Measurements from ENCODE around the gene FAF2.
"Not testable (repeated sequence)": the region's sequence is repeated elsewhere in the genome, so short reads cannot be mapped to it uniquely, and the experiment has no call there.

FAF2 gene

GRCh38 chr5:176447978-176448608 lies at the start of gene FAF2:
Gene FAF2, plus strand, starts transcription at chr5:176448385. Its CDS starts 23 bp downstream, at chr5:176448408.
- peak; percentile 97 to 99 for DNase-seq

DNA sequence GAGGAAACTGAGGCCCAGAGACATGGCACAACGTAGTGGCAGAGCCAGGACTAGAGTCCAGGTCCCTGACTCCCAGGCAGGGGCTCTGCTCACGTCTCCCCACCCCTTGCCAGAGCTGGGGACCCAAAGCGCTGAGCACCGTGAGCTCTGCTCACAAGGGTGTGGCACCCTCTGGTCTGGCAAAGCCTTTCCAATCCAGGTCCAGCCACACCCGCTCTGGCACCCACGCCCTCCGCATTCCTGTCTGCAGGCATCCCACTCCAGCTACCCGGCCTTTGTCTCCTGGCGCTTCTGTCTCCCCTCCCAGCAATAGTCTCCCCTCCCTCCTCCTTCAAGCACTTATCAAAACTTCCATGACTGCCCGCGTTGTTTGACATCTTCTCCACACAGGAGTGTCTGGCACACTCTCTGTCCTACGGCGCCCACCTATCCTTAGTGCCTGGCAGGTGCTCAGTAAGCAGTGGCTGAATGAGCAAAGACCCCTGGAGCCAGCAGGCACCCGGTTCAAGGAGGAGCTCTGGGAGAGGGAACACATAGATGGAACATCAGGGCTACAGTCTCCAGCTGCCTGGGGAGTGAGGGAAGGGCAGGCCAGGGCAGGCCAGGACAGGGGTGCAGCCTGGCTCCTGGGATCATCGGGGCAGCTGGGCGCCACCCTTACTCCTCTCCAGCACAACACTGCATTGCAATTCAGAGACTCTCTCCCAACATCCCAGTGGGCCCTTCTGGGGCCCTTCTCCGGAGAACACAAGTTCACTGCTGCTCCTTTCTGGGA lies 47.6 kb upstream of the FAF2 start:
- DNase-seq = no peak

DNA sequence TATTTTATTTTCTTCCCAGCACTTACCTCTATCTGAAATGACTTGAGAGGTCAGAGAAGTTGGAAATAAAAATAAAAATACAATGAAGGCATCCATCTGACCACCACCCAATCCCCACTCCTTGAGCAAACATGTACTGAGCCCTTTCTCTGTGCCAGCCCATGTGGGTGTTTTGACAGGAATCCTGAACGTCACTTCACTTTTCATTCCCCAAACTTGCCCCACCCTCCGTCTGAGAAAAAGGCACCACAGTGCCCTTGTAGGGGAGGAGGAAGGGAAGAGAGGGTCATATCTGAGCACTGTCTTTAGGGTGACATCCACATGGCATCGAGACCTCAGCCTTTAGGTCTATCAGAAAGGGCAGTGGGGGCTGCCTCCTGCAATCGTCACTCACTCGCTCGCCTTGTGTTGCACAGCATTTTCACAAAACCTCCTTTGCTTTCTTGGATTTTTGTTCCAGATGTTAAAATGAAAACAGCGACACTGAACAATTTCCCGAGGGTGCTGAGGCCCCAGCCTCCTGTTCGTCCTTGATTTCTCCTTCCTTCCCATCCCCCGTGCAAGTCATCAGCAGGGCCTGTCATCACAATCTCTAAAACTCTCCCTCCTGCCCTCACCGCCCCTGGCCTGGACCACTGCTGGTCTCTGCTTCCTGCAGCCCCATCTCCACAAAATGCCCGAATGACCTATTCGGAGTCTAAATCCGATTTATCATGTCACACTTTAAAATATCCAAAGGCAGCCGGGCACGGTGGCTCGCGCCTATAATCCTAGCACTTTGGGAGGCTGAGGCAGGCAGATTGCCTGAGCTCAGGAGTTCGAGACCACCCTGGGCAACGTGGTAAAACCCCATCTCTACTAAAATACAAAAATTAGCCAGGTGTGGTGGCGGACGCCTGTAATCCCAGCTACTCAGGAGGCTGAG lies 46.6 kb upstream of the FAF2 start:
- no peak for DNase-seq

GRCh38 chr5:176405656-176406435 lies 42.3 kb upstream of the FAF2 start:
- no peak for DNase-seq

GRCh38 chr5:176406436-176407052 lies 41.6 kb upstream of the FAF2 start:
- no peak for DNase-seq

GRCh38 chr5:176407456-176408251 lies 40.5 kb upstream of the FAF2 start:
- no peak for DNase-seq

GRCh38 chr5:176408252-176408573 lies 40.0 kb upstream of the FAF2 start:
- DNase-seq = not testable (repeated sequence)

- no peak for DNase-seq
These were observed 39.6 kb upstream of the FAF2 start for GRCh38 chr5:176408590-176408989.

DNA sequence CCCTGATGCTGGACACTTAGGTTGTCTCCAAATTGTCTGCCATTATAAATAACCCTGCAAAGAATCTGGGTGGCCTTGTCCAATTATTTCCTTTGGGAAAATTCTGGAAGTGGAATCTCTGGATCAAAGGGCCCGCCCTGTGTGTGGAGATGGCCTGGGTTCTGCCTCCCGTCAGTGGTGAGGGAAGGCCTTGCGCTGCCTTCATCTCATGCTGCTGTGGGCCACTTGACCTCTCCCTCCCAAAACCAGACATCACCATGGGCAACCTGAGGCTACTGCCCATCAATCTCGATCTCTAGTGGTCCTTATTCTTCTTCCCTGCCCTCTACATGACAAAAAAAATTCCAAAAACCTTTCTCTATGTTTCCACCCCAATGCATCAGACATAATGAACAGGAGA lies 38.4 kb upstream of the FAF2 start:
- DNase-seq = no peak

DNA sequence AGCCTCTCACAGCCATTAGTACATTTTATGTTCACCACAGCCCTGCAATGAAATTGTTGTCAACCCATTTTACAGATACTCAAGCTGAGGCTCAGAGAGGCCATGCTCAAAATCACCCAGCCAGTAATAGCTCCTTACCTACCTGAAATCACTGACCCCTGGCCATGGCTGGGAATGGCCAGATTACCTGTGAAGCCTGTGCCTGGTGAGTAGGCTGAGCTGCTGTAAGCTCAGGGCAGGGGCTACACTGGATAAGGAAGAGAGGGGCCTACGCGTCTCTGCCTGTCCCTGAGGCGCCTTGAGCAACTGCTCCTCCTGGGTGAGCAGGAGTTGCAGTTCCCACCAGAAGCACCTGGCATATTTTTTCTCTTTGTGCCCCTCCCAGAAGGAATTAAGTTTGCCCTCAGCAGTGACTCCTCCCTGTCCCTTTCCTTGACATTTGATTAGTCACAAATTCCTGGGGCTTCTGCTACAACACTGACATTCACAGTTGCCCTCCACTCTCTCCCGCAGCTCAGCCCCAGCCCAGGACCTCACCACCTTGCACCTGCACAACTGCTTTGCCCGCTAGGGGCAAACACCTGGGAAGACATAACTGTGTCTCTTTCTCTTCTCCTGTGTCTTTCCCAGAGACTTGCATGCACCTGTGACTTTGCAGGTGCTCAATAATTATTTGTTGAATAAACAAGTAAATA lies 37.6 kb upstream of the FAF2 start:
- DNase-seq = no peak

- no peak for DNase-seq
These were observed 35.5 kb upstream of the FAF2 start for GRCh38 chr5:176412517-176413254.

DNA sequence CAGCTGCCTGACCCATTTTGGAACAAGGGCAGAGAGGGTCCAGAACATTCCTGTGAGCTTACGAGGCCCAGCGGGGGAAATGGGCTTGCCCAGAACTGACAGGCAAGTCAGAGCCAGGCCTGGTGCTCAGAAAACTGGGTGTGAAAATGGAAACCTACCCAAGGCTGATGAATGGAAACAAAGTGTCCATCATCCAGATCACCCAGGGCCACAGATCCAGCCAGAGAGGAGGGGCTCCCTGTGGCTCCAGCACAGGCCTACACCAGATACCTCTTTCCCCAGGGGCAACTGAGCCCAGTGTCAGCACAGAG lies 35.0 kb upstream of the FAF2 start:
- no peak for DNase-seq

GRCh38 chr5:176413709-176414191 lies 34.4 kb upstream of the FAF2 start:
- no peak for DNase-seq

DNA sequence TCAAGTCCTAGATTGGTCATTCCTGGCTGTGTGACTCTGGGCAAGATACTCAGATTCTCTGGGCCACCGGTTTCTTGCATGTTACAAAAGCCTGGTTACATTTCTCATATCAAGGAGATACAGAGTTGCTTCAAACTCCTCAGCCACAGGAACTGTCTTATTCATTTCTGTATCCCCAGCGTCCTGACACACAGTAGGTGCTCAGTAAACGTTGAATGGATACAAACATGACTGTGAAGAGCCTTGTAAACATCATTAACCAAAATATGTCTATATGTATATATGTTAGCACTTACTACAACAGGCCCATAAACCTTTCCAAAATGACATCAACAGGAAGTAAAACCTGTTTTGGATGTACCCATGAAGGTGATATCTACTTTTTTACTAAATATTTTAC lies 33.5 kb upstream of the FAF2 start:
- DNase-seq = no peak

DNA sequence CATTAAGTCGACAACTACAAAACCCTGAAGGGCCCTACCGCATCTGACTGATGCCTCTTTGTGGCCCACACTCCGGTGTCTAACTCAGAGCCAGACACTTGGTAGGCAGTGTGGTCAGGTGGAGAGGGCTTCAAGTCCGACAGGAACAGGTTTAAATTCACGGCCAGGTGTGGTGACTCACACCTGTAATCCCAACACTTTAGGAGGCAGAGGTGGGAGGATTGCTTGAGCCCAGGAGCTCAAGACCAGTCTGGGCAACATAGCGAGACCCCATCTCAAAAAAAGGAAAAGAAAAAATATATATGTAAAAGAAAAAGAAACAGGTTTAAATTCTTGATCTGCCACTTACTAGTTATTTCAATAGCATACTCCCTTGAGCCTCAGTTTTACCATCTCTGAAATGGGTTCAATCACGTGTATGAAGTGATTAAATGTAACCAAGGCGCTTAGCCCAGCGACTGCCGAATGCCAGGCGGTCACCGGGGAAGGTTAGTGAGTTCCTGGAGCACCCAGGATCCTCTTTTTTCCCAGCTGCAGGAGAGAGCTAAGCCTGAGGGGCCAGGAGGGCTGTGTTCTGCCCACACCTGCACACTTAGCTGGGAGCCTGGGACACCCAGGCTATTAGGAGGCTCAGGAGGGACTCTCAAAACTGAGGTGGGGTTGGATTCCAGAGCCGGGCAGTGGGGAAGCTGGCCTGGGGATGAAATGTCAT lies 32.8 kb upstream of the FAF2 start:
- no peak for DNase-seq

GRCh38 chr5:176415952-176416924 lies 31.9 kb upstream of the FAF2 start, which contains the start of gene CLTB:
Gene CLTB, minus strand, starts transcription at chr5:176416539. Its CDS starts 176 bp downstream, at chr5:176416363.
- peak; percentile 89 to 94 for DNase-seq

- DNase-seq = no peak
These were observed 31.2 kb upstream of the FAF2 start for GRCh38 chr5:176416965-176417364.

DNA sequence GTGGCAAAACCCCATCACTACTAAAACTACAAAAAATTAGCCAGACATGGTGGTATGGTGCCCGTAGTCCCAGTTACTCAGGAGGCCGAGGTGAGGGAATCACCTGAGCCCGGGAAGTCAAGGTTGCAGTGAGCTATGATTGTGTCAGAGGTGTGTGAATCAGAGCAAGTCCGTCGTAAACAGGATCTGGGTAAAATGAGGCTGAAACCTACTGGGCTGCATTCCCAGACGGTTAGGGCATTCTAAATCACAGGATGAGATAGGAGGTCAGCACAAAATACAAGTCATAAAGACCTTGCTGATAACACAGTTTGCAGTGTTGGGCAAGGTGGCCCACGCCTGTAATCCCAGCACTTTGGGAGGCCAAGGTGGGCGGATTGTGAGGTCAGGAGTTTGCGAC lies 29.9 kb upstream of the FAF2 start:
- DNase-seq = no peak
